Activated T-helper 17 cell treated with anti-CD3 and anti-CD28 coated beads, Interleukin-2, amount 50 U/mL, for 72 hours (primary cell): ENCODE data around the gene PLEKHM3. TPM values are rescaled to one million over a fixed set of nuclear protein-coding genes. Genes with fewer than 3 reads are reported as not detected.
A peak's percentile ranks its signal among the peaks of the same experiment; 100 is the strongest.

ENCODE experiments used
- ATAC-seq: fragments of 150-1000 bp; cut with Tn5 transposase; replicated peaks from 2 replicates; pipeline ENCODE4 v1.10.0; 2021; ENCODE audit warnings: mild to moderate bottlenecking, moderate library complexity
- H3K27ac Mint-ChIP-seq: one replicate; pipeline ENCODE4 v1.8.0; 2022; ENCODE audit warnings: mixed read lengths
- H3K27me3 Mint-ChIP-seq: one replicate; pipeline ENCODE4 v1.8.0; 2022; ENCODE audit warnings: mixed read lengths
- H3K36me3 Mint-ChIP-seq: one replicate; pipeline ENCODE4 v1.8.0; 2022; ENCODE audit warnings: low read depth, mild to moderate bottlenecking, mixed read lengths
- H3K4me1 Mint-ChIP-seq: one replicate; pipeline ENCODE4 v1.8.0; 2022; ENCODE audit warnings: mixed read lengths
- H3K4me3 Mint-ChIP-seq: one replicate; pipeline ENCODE4 v1.8.0; 2022; ENCODE audit warnings: mild to moderate bottlenecking, mixed read lengths
- H3K9me3 Mint-ChIP-seq: one replicate; pipeline ENCODE4 v1.8.0; 2022; ENCODE audit warnings: mixed read lengths
- total RNA-seq, 2 donors: library from RNA; stranded (reverse); gene quantifications; one replicate each; pipeline ENCODE4 v1.2.3, GENCODE V29; 2022

The PLEKHM3 gene
- total RNA-seq, 2 donors from 2014 or later = 3.2 to 5.3 TPM

DNA sequence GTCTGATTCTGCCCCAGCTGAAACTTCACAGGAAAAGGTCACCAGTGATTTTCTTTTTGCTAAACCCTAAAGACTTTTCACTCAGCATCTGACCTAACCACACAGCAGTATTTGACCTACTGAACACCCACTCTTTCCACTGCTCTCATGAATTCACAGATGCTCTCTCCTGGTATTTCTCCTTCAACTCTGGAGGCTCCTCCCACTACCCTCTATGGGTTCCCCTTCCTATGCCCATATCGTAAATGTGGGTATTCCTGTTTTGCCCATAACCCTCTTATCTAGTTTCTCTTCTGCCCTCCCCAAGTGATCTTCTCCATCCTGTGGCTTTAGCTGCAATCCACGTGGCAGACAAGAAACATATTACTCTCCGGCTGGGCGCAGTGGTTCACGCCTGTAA lies 7.6 kb downstream of the PLEKHM3 start:
- Mint-ChIP-seq H3K27ac (peak overlapping the region; percentile 19), H3K4me3 (peak overlapping the region; percentile 38), H3K36me3 (peaks cover 6% of the 10 kb centered on the region), H3K27me3 (no peaks in the 10 kb centered on the region), H3K9me3 (no peaks in the 10 kb centered on the region), H3K4me1 (peaks cover 17% of the 10 kb centered on the region)
- peak; percentile 82 for ATAC-seq

GRCh38 chr2:208015475-208015874 lies 9.9 kb downstream of the PLEKHM3 start:
- no peak for ATAC-seq
- Mint-ChIP-seq H3K36me3 (peaks cover 6% of the 10 kb centered on the region), H3K4me3 (no peak overlapping the region), H3K27ac (no peak overlapping the region), H3K27me3 (no peaks in the 10 kb centered on the region), H3K4me1 (peaks cover 17% of the 10 kb centered on the region), H3K9me3 (no peaks in the 10 kb centered on the region)

- peak; percentile 82 for ATAC-seq
- Mint-ChIP-seq H3K4me3 (peak overlapping the region; percentile 26), H3K36me3 (peaks cover 6% of the 10 kb centered on the region), H3K27me3 (no peaks in the 10 kb centered on the region), H3K27ac (peak overlapping the region; percentile 67), H3K4me1 (peaks cover 15% of the 10 kb centered on the region), H3K9me3 (no peaks in the 10 kb centered on the region)
Measured at GRCh38 chr2:208013285-208014178, 11.8 kb downstream of the PLEKHM3 start.

DNA sequence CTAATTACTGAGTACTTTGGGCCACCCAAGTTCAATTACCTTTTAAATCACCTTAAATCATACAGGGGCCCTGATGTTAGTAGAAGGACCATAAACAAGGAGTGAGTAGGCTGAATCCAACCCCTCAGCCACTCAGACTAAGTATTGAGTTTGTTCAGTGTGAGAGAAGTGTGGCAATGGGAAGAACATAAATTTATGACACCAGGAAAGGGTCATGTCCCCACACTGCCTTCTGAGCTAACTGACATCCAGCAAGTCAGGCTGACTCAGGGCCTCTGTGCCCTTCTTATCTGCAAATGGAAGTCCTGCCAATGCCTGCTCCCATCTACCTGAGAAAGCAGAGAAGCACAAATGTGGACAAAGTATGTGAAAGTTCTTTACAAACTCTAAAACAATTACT lies 12.9 kb downstream of the PLEKHM3 start:
- Mint-ChIP-seq H3K36me3 (peaks cover 2% of the 10 kb centered on the region), H3K4me1 (peaks cover 7% of the 10 kb centered on the region), H3K9me3 (no peaks in the 10 kb centered on the region), H3K27ac (peak overlapping the region; percentile 67), H3K27me3 (no peaks in the 10 kb centered on the region), H3K4me3 (no peak overlapping the region)
- ATAC-seq = no peak

- H3K27ac Mint-ChIP-seq = no peak overlapping the region
- no peak overlapping the region for H3K4me3 Mint-ChIP-seq
- no peak for ATAC-seq
- H3K36me3 Mint-ChIP-seq = no peaks in the 10 kb centered on the region
- peaks cover 20% of the 10 kb centered on the region for H3K4me1 Mint-ChIP-seq
- no peaks in the 10 kb centered on the region for H3K9me3 Mint-ChIP-seq
- no peaks in the 10 kb centered on the region for H3K27me3 Mint-ChIP-seq
Measured at GRCh38 chr2:208010506-208010905, 14.8 kb downstream of the PLEKHM3 start.

GRCh38 chr2:208006833-208007232 lies 18.5 kb downstream of the PLEKHM3 start:
- ATAC-seq = peak; percentile 100
- no peaks in the 10 kb centered on the region for H3K36me3 Mint-ChIP-seq
- H3K27me3 Mint-ChIP-seq = no peaks in the 10 kb centered on the region
- no peaks in the 10 kb centered on the region for H3K9me3 Mint-ChIP-seq
- peaks cover 16% of the 10 kb centered on the region for H3K4me1 Mint-ChIP-seq
- peak overlapping the region; percentile 6 for H3K27ac Mint-ChIP-seq
- H3K4me3 Mint-ChIP-seq = no peak overlapping the region

GRCh38 chr2:208006337-208006736 lies 19.0 kb downstream of the PLEKHM3 start:
- no peaks in the 10 kb centered on the region for H3K27me3 Mint-ChIP-seq

GRCh38 chr2:208001924-208002323 lies 23.4 kb downstream of the PLEKHM3 start:
- no peak for ATAC-seq
- no peak overlapping the region for H3K4me3 Mint-ChIP-seq
- peaks cover 31% of the 10 kb centered on the region for H3K36me3 Mint-ChIP-seq
- no peaks in the 10 kb centered on the region for H3K27me3 Mint-ChIP-seq
- H3K27ac Mint-ChIP-seq = no peak overlapping the region
- no peaks in the 10 kb centered on the region for H3K9me3 Mint-ChIP-seq
- H3K4me1 Mint-ChIP-seq = peaks cover 15% of the 10 kb centered on the region

More at GRCh38 chr2:208006337-208006736, 19.0 kb downstream of the PLEKHM3 start:
- Mint-ChIP-seq H3K4me1 (peaks cover 16% of the 10 kb centered on the region), H3K9me3 (no peaks in the 10 kb centered on the region), H3K4me3 (no peak overlapping the region), H3K36me3 (peaks cover 4% of the 10 kb centered on the region), H3K27ac (peak overlapping the region; percentile 6)
- ATAC-seq = no peak

DNA sequence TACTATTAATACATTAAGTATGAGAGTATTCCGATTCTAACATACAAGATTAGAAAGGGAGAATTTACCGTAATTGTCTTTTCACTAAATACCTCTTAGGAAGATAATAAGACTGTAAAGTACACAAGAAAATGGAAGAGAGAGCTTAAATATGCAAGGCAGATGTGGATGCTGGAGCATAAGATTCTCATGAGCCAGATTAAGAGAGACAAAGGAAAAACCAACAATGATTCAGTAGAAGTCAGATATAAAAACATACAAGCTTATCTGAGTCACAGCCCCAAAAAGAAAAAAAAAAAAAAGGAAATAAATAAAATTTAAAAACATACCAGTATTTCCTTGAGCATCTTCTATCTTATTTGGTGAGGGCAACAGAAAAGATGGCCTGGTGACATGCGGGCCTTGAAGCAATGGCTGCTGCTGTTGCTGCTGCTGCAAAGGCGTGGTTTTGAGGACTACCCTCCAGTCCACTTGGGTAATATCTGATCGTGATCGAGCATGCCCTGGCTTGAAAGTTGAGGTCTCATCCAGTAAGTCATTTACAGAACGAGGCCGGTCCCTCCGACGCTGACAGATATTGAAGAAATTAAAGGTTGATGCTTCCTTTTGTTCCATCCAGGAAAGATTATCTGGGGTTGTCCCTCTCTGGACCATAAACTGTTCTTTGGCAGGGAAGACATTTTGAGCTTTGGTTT lies 24.5 kb downstream of the PLEKHM3 start:
- ATAC-seq = no peak
- Mint-ChIP-seq H3K4me3 (no peak overlapping the region), H3K27ac (no peak overlapping the region), H3K9me3 (no peaks in the 10 kb centered on the region), H3K4me1 (peaks cover 13% of the 10 kb centered on the region), H3K36me3 (peaks cover 32% of the 10 kb centered on the region), H3K27me3 (no peaks in the 10 kb centered on the region)

DNA sequence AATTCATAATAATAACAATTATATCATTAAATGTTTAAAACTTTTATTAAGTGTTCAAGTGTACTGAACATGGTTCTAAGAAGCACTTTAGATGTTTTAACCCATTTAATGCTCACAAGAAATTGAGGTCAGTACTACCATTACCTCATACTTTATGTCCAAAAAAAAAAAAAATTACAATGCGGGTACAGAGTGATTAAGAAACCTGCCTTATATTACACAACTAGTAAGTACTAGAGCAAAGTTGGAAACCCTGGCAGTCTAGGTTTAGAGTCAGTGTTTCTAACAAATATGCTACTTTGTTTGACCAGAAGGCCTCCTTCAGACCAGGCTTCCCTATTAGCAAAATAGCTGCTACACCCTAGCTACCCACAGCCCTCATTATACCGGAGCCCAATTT lies 28.5 kb downstream of the PLEKHM3 start:
- Mint-ChIP-seq H3K4me1 (peaks cover 19% of the 10 kb centered on the region), H3K9me3 (no peaks in the 10 kb centered on the region), H3K27ac (no peak overlapping the region), H3K27me3 (no peaks in the 10 kb centered on the region), H3K4me3 (no peak overlapping the region), H3K36me3 (peaks cover 37% of the 10 kb centered on the region)
- ATAC-seq = no peak

DNA sequence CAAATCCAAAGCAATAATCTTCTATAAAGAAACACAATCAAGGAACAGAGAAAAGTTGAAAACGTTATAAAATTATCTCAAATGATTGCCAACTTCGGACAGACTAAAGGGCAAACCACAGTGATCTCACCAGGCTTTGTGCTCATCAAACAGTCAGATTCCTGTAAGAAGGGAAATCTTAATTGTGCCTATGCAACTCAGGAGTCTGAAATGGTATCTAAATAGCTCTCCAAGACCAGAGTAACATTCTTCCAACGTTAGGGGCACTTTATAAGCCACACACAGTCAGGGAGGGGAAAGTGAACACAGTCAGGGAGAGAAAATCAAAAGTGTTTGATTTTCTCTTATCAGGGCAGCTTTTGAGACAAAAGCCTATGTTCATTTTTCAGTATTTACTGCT lies 29.4 kb downstream of the PLEKHM3 start:
- Mint-ChIP-seq H3K27me3 (no peaks in the 10 kb centered on the region), H3K36me3 (peaks cover 28% of the 10 kb centered on the region), H3K4me1 (peaks cover 19% of the 10 kb centered on the region), H3K27ac (peak overlapping the region; percentile 40), H3K4me3 (peak overlapping the region; percentile 32), H3K9me3 (no peaks in the 10 kb centered on the region)
- ATAC-seq = no peak

GRCh38 chr2:207993151-207993763 lies 32.1 kb downstream of the PLEKHM3 start:
- Mint-ChIP-seq H3K27ac (no peak overlapping the region), H3K9me3 (no peaks in the 10 kb centered on the region), H3K4me1 (peaks cover 14% of the 10 kb centered on the region), H3K36me3 (peaks cover 11% of the 10 kb centered on the region), H3K4me3 (no peak overlapping the region), H3K27me3 (no peaks in the 10 kb centered on the region)
- ATAC-seq = peak; percentile 69

GRCh38 chr2:207991944-207992343 lies 33.4 kb downstream of the PLEKHM3 start:
- peak; percentile 71 for ATAC-seq
- Mint-ChIP-seq H3K27me3 (no peaks in the 10 kb centered on the region), H3K9me3 (no peaks in the 10 kb centered on the region)

DNA sequence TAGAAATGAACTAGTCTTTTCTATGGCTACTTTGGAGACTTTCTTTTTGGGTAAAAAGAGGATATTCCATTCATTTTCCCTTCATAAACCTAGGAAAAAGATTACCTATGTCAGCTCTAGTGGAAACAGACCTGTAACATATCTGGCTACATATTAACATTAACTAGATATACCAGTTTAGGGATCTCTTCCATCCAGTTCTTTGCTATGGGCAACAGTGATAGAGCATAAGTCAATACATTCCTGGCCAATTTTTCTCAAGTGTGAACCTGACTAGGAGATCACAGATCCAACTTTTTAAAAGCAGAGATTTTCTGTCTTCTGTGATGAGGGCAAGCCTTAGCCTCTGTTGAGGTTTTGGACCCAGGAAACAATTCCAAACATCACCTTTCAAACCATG lies 34.5 kb downstream of the PLEKHM3 start:
- H3K36me3 Mint-ChIP-seq = peaks cover 6% of the 10 kb centered on the region
- no peak for ATAC-seq

More at GRCh38 chr2:207991944-207992343, 33.4 kb downstream of the PLEKHM3 start:
- Mint-ChIP-seq H3K4me1 (peaks cover 14% of the 10 kb centered on the region), H3K36me3 (peaks cover 7% of the 10 kb centered on the region), H3K27ac (no peak overlapping the region), H3K4me3 (no peak overlapping the region)

More for the DNA sequence above, 34.5 kb downstream of the PLEKHM3 start:
- Mint-ChIP-seq H3K9me3 (no peaks in the 10 kb centered on the region), H3K4me1 (peaks cover 7% of the 10 kb centered on the region), H3K27ac (no peak overlapping the region), H3K4me3 (no peak overlapping the region), H3K27me3 (no peaks in the 10 kb centered on the region)
